ENCODE measurements around the gene CSK.

CSK gene

DNA sequence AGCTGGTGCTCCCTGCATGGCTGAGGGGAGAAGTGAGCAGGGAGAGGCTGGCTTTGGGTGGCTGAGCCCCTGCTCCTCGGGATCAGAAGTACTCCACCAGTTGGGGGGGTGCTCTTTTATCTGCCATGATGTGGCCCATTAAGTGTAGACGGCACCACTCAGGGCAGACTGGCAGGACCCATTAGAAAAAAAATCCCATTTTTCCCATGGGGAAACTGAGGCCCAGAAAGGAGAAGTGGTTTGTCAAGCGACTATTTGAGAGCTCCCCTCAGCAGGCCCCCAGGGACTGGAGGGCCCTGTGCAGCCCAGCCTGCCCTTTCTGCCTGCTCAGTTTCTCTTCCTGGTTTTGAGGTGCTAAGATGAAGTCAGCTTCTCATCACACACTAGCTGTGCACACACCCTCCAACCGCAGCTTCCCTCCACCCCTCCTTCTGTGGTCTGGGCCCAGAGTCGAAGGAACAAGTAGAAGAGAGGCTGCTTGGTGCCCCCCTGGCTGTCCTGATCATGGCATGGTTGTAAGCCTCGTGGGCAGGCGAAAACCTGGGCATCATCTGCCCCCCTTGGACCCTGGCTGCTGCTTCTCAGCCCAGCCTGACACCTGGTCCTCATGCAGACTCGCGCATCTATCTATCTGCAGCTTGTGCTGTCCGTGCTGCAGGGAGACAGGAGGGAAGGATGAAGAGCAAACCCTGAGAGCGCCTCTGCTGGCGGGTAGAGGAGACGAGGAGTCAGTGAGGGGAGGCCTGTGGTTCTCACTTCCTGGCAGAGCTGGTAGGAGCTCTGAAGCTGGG is 5.6 kb downstream of the CSK start:
- peak; percentile 80 for DNase-seq (ENCODE audit: low spot score)

GRCh38 chr15:74788042-74788682 is 6.3 kb downstream of the CSK start:
- DNase-seq (ENCODE audit: low spot score): no peak

- no peak for DNase-seq (ENCODE audit: low spot score)
Measured at GRCh38 chr15:74788683-74789151, 6.8 kb downstream of the CSK start.

DNA sequence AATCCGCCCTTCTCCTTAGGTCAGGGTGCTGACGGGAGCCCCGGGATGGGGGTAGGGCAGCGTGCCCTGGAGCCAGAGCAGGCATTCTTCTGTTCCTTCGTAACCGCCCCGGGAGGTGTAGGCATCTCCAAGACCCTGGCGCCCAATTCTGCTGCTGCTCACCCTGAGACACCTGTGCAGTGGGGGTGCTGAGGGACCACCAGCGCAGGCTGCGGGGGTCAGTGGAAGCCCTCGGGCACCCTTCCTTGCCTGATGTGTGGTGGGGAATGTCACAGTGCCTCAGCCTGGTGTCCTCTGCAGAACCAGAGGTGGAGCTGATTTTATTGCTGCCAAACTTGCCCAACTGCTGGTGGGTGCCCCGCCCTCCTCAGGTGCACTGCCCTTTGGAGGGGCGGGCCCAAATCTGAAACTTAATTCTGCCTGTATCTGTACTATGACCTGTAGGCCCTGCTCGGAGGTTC is 7.3 kb downstream of the CSK start:
- DNase-seq (ENCODE audit: low spot score): peak; percentile 51

- no peak for DNase-seq (ENCODE audit: low spot score)
Measured at GRCh38 chr15:74789741-74790079, 7.8 kb downstream of the CSK start.

- no peak for DNase-seq (ENCODE audit: low spot score)
Measured at GRCh38 chr15:74790080-74790916, 8.4 kb downstream of the CSK start.

DNA sequence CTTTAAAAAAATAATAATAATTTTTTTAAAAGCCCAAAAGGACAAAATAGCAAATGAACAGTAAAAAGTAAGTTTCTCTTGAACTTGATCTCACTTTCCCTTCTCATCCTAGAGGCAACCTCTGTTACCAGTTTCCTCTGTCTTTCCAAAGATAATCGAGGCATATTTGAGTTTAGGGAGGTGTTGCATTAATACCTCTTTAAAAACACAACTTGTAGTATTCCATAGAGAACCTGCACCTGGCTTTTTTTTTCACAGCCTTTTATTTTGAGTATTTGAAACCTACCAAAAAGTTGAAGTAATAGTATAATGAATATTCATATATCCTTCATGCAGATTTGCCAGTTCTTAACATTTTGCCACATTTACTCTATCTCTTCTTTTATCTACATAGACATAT is 9.1 kb downstream of the CSK start:
- DNase-seq (ENCODE audit: low spot score): no peak

- DNase-seq (ENCODE audit: low spot score): no peak
Measured at GRCh38 chr15:74791667-74792066, 9.8 kb downstream of the CSK start.

DNA sequence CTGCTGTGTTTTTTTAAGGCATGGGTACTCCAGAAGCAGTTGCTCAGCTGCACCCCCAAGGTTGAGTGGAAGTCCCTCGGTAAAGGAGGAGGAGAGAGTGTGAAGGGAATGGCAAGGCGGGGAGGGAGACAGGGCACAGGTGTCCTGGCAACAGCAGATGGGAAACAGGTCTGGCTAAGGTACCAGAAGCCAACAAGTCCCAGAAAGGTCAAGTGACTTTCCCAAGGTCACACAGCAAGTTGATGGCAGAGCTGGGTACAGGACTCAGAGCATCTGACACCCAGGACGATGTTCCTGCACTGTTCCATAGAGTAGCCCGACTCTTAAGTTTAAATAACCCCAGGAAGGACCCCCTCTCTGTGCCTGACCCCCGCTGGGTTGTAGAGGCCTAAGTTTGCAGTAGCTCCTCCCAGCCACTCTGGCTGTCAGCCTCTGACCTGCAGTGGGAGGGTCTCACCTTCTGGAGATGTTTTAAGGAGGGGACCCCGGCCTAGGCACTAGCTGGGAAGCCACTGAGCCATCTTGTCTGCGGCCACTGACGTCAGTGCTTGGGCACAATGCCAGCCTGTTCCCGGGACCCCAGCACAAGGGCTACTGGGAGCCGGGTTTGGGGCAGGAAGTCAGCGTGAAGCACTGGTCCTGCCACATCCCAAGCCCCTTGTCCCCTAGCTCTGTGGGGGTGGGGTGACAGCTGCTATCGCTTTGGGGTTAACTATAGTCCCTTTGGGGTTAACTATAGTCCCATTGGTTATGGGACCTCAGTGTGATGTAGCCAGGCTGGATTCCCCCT is 10.5 kb downstream of the CSK start:
- DNase-seq (ENCODE audit: low spot score): no peak

DNA sequence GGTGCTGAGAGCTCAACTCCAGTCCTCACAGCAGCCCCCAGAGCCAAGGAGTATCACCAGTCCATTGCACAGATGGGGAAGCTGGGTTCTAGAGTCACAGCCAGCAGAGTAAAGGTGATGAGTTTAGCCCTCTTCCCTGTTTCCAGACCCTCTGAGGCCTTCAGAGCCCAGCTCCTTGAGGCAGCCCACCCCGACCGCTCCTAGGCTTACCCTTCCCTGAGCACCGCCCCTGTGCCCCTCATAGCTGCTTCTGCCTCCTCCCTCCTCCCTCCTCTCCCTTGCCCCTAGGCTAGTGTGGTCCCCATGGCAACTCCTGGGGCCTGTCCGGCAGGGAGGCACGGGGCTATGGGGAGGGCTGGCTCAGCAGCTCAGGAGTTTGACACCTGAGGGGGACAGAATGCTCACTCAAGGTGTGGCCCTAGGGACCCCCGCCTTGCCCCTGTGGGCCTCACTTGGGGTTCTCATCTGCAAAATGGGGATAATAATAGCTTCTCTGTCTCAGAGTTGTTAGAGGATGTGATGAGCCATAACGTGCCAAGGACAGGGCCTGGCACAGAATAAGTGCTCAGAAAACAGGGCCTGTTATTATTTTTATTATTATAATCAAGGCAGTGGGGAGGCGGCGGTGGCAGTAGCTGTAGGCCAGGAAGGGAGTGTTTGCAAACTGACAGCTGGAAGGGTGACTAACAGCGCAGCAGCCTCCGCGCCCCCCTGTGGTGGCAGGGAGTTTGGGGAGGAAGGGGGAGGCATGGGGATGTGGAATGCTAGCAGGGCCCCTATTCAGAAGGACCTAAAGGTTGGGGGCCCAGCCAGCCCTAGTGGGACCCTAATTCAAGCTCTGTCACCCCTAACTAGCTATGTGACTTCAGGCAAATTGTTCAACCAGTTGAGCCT is 11.5 kb downstream of the CSK start:
- no peak for DNase-seq (ENCODE audit: low spot score)

- DNase-seq (ENCODE audit: low spot score): no peak
Measured at GRCh38 chr15:74794248-74794969, 12.5 kb downstream of the CSK start.

GRCh38 chr15:74794970-74795349 is 13.1 kb downstream of the CSK start:
- DNase-seq (ENCODE audit: low spot score): no peak

- DNase-seq (ENCODE audit: low spot score): no peak
Measured at GRCh38 chr15:74795966-74796625, 14.2 kb downstream of the CSK start.

- no peak for DNase-seq (ENCODE audit: low spot score)
Measured at GRCh38 chr15:74798388-74799254, 16.7 kb downstream of the CSK start.

- DNase-seq (ENCODE audit: low spot score): no peak
Measured at GRCh38 chr15:74799255-74799855, 17.5 kb downstream of the CSK start.

- peak; percentile 98 for DNase-seq (ENCODE audit: low spot score)
Measured at GRCh38 chr15:74799856-74800558, 18.1 kb downstream of the CSK start.

DNA sequence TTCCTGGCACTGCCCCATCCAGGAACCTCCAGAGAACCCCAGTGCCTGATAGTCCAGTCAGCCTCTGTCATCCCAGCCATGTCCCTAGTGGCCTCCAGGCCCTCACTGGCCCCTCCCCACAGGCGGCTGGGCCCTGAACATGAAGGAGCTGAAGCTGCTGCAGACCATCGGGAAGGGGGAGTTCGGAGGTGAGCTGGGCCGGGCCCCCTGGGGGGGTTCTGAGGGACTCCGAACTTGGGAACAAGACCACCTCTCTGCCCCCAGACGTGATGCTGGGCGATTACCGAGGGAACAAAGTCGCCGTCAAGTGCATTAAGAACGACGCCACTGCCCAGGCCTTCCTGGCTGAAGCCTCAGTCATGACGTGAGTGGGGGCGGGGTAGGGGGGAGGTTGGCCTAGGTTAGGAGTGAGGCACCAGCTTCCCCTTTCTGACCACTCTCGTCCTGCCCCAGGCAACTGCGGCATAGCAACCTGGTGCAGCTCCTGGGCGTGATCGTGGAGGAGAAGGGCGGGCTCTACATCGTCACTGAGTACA is 18.7 kb downstream of the CSK start:
- DNase-seq (ENCODE audit: low spot score): no peak

All from iPS-NIHi11 (cell line).